ENCODE results near the gene CENATAC.
"Not testable (repeated sequence)": the region's sequence is repeated elsewhere in the genome, so short reads cannot be mapped to it uniquely, and the experiment has no call there.

The CENATAC gene

GRCh38 chr11:119027561-119028345 lies 29.8 kb downstream of the CENATAC start:
- no peak for DNase-seq (ENCODE audit: low spot score)

GRCh38 chr11:119028346-119029068 lies 30.6 kb downstream of the CENATAC start:
- DNase-seq (ENCODE audit: low spot score): no peak

- no peak for DNase-seq (ENCODE audit: low spot score)
Measured at GRCh38 chr11:119029069-119029339, 31.1 kb downstream of the CENATAC start.

GRCh38 chr11:119029340-119030028 lies 31.5 kb downstream of the CENATAC start:
- DNase-seq (ENCODE audit: low spot score): peak; percentile 39

GRCh38 chr11:119030029-119030328 lies 32.0 kb downstream of the CENATAC start:
- no peak for DNase-seq (ENCODE audit: low spot score)

- peak; percentile 96 for DNase-seq (ENCODE audit: low spot score)
Measured at GRCh38 chr11:119030329-119031047, 32.5 kb downstream of the CENATAC start, which contains the start of gene SLC37A4. TSS of gene SLC37A4 (minus strand) at chr11:119030877.

GRCh38 chr11:119031912-119032280 lies 34.0 kb downstream of the CENATAC start:
- DNase-seq (ENCODE audit: low spot score): no peak

- not testable (repeated sequence) for DNase-seq (ENCODE audit: low spot score)
Measured at GRCh38 chr11:119033421-119033820, 35.5 kb downstream of the CENATAC start.

- DNase-seq (ENCODE audit: low spot score): no peak
Measured at GRCh38 chr11:119034813-119035212, 36.9 kb downstream of the CENATAC start.

GRCh38 chr11:119038884-119039283 lies 40.9 kb downstream of the CENATAC start:
- no peak for DNase-seq (ENCODE audit: low spot score)

- DNase-seq (ENCODE audit: low spot score): not testable (repeated sequence)
Measured at GRCh38 chr11:119039471-119039870, 41.5 kb downstream of the CENATAC start.

- DNase-seq (ENCODE audit: low spot score): no peak
Measured at GRCh38 chr11:119041821-119042514, 44.0 kb downstream of the CENATAC start.

- DNase-seq (ENCODE audit: low spot score): no peak
Measured at GRCh38 chr11:119042927-119043326, 45.0 kb downstream of the CENATAC start.

- no peak for DNase-seq (ENCODE audit: low spot score)
Measured at GRCh38 chr11:119044708-119045107, 46.8 kb downstream of the CENATAC start.

GRCh38 chr11:119046489-119046888 lies 48.6 kb downstream of the CENATAC start:
- DNase-seq (ENCODE audit: low spot score): no peak

GRCh38 chr11:119047205-119047604 lies 49.3 kb downstream of the CENATAC start:
- DNase-seq (ENCODE audit: low spot score): no peak

- DNase-seq (ENCODE audit: low spot score): no peak
Measured at GRCh38 chr11:119048644-119049043, 50.7 kb downstream of the CENATAC start.

- DNase-seq (ENCODE audit: low spot score): no peak
Measured at GRCh38 chr11:119049081-119049480, 51.1 kb downstream of the CENATAC start.

GRCh38 chr11:119051440-119052162 lies 53.7 kb downstream of the CENATAC start:
- no peak for DNase-seq (ENCODE audit: low spot score)

- no peak for DNase-seq (ENCODE audit: low spot score)
Measured at GRCh38 chr11:119052163-119052814, 54.4 kb downstream of the CENATAC start.

- no peak for DNase-seq (ENCODE audit: low spot score)
Measured at GRCh38 chr11:119054418-119054817, 56.5 kb downstream of the CENATAC start.
